ENCODE measurements around the gene UPF1.
A peak's percentile ranks its signal among the peaks of the same experiment; 100 is the strongest.

The UPF1 gene

GRCh38 chr19:18859676-18860301, 28.0 kb downstream of the UPF1 start:
- DNase-seq = no peak

- no peak for DNase-seq
Observed at GRCh38 chr19:18860302-18860700, 28.5 kb downstream of the UPF1 start.

- DNase-seq = no peak
Observed at GRCh38 chr19:18860725-18861124, 29.0 kb downstream of the UPF1 start.

GRCh38 chr19:18861235-18861634, 29.5 kb downstream of the UPF1 start:
- DNase-seq = no peak

- DNase-seq = no peak
Observed at GRCh38 chr19:18861917-18862316, 30.2 kb downstream of the UPF1 start.

- DNase-seq = no peak
Observed at GRCh38 chr19:18862976-18863842, 31.4 kb downstream of the UPF1 start.

GRCh38 chr19:18863843-18864362, 32.1 kb downstream of the UPF1 start:
- no peak for DNase-seq

- no peak for DNase-seq
Observed at GRCh38 chr19:18865106-18865972, 33.6 kb downstream of the UPF1 start.

GRCh38 chr19:18865973-18866799, 34.4 kb downstream of the UPF1 start:
- peak; percentile 43 for DNase-seq

GRCh38 chr19:18866800-18867123, 35.0 kb downstream of the UPF1 start:
- no peak for DNase-seq

- no peak for DNase-seq
Observed at GRCh38 chr19:18867199-18867598, 35.4 kb downstream of the UPF1 start.

- no peak for DNase-seq
Observed at GRCh38 chr19:18867751-18868150, 36.0 kb downstream of the UPF1 start.

- DNase-seq = no peak
Observed at GRCh38 chr19:18868380-18869022, 36.7 kb downstream of the UPF1 start.

GRCh38 chr19:18869023-18869618, 37.4 kb downstream of the UPF1 start:
- no peak for DNase-seq

- no peak for DNase-seq
Observed at GRCh38 chr19:18869781-18870530, 38.2 kb downstream of the UPF1 start.

- no peak for DNase-seq
Observed at GRCh38 chr19:18870531-18871172, 38.9 kb downstream of the UPF1 start.

GRCh38 chr19:18871543-18871942, 39.8 kb downstream of the UPF1 start:
- DNase-seq = no peak

GRCh38 chr19:18875726-18876125, 44.0 kb downstream of the UPF1 start:
- peak; percentile 37 for DNase-seq

- no peak for DNase-seq
Observed at GRCh38 chr19:18876865-18877264, 45.1 kb downstream of the UPF1 start.
